Progenitor cell of endocrine pancreas (in vitro differentiated cells): ENCODE measurements around the gene RETREG1. TPM values are rescaled to one million over a fixed set of nuclear protein-coding genes. Genes with fewer than 3 reads are reported as not detected.
"Not testable (repeated sequence)": the region's sequence is repeated elsewhere in the genome, so short reads cannot be mapped to it uniquely, and the experiment has no call there.

Experiments used
- DNase-seq: peaks from one replicate; pipeline ENCODE4 v3.0.0; 2021; ENCODE audit warnings: low spot score; ENCODE audit not compliant: unreplicated experiment
- H3K27ac Mint-ChIP-seq: 2 replicates; pipeline ENCODE4 v1.8.0; 2021; ENCODE audit warnings: mild to moderate bottlenecking, moderate library complexity, mixed read lengths
- H3K27me3 Mint-ChIP-seq: 2 replicates; pipeline ENCODE4 v1.8.0; 2021; ENCODE audit warnings: mixed read lengths
- H3K36me3 Mint-ChIP-seq: 2 replicates; pipeline ENCODE4 v1.8.0; 2022; ENCODE audit warnings: mixed read lengths; ENCODE audit not compliant: insufficient read depth
- H3K4me1 Mint-ChIP-seq: 2 replicates; pipeline ENCODE4 v1.8.0; 2021; ENCODE audit warnings: low read depth, mixed read lengths
- H3K4me3 Mint-ChIP-seq: 2 replicates; pipeline ENCODE4 v1.8.0; 2021; ENCODE audit warnings: low read depth, mild to moderate bottlenecking, moderate library complexity, mixed read lengths
- H3K9me3 Mint-ChIP-seq: 2 replicates; pipeline ENCODE4 v1.8.0; 2021; ENCODE audit warnings: low read depth, mixed read lengths
- CTCF ChIP-seq: fragments of 200-600 bp; sonication (generic); IDR thresholded peaks from one replicate; pipeline ENCODE4 v1.5.0; 2021; ENCODE audit warnings: antibody characterized with exemption, mild to moderate bottlenecking; ENCODE audit not compliant: unreplicated experiment
- total RNA-seq: library from RNA; stranded (reverse); gene quantifications from 2 replicates; pipeline ENCODE4 v1.2.1, GENCODE V29; 2021

The RETREG1 gene
- total RNA-seq, 1 donor from 2014 or later = 8.0 TPM

DNA sequence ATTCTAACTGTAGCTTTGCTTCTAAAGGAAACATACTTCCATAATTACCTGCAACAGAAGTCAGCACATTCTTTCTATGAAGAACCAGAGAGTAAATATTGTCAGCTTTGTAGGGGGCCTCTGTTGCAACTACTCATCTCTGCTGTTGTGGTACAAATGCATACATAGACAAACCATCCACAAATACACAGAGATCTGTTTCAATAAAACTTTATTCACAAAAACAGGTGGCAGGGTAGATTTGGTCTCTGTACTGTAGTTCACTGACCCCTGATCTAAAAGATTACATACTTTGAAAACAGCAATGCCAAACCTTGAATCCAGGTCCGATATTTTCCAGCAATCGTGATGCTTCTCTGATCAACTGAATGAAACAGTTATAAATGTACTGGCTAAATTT, 44.9 kb upstream of the RETREG1 start:
- H3K36me3 Mint-ChIP-seq = peaks cover 11% of the 10 kb centered on the region
- H3K4me1 Mint-ChIP-seq = no peaks in the 10 kb centered on the region
- no peaks in the 10 kb centered on the region for H3K27me3 Mint-ChIP-seq
- TF ChIP-seq CTCF = no peak
- no peak overlapping the region for H3K4me3 Mint-ChIP-seq
- no peak for DNase-seq
- peaks cover 3% of the 10 kb centered on the region for H3K9me3 Mint-ChIP-seq
- H3K27ac Mint-ChIP-seq = no peak overlapping the region

GRCh38 chr5:16660982-16661381, 44.2 kb upstream of the RETREG1 start:
- no peak overlapping the region for H3K27ac Mint-ChIP-seq
- peaks cover 3% of the 10 kb centered on the region for H3K9me3 Mint-ChIP-seq
- H3K27me3 Mint-ChIP-seq = no peaks in the 10 kb centered on the region
- H3K4me1 Mint-ChIP-seq = no peaks in the 10 kb centered on the region
- no peak for DNase-seq
- H3K4me3 Mint-ChIP-seq = no peak overlapping the region
- H3K36me3 Mint-ChIP-seq = peaks cover 6% of the 10 kb centered on the region
- no peak for TF ChIP-seq CTCF

- Mint-ChIP-seq H3K4me3 (no peak overlapping the region), H3K27me3 (no peaks in the 10 kb centered on the region), H3K9me3 (peaks cover 3% of the 10 kb centered on the region), H3K4me1 (no peaks in the 10 kb centered on the region), H3K27ac (peak overlapping the region; percentile 56), H3K36me3 (peaks cover 5% of the 10 kb centered on the region)
- no peak for DNase-seq
- TF ChIP-seq CTCF = no peak
These were observed 42.7 kb upstream of the RETREG1 start for GRCh38 chr5:16659536-16659935.

DNA sequence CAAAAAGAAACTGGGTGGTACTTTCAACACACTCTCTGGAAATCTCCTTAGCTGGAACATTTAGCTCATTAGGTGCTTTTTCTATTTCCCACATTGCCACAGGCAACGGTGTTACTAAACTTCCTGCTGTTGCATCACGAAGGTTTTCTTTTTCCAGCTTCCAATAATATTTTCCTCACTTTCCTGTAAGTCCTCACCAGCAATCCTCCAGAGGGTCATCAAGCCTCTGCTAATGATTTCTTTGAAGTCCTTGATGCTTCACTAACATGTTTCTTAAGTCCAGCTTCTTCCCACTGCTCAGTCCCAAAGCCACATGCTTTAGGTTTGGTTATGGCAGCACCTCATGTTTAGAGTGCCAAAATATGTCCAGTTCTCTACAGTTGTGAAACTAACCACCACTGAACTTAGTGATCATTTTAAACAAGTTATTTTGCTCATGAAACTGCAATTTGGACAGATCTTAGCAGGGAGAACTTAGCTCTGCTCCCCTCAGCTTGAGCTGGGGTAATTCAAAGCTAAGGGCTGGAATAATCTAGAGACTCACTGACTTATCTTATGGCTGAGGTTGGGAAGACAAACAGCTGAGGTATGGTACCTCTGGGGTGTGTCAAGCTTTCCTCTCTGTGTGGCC, 39.9 kb upstream of the RETREG1 start:
- DNase-seq = no peak
- no peaks in the 10 kb centered on the region for H3K4me1 Mint-ChIP-seq
- no peak for TF ChIP-seq CTCF
- no peaks in the 10 kb centered on the region for H3K27me3 Mint-ChIP-seq
- H3K4me3 Mint-ChIP-seq = no peak overlapping the region
- peaks cover 3% of the 10 kb centered on the region for H3K9me3 Mint-ChIP-seq
- no peaks in the 10 kb centered on the region for H3K36me3 Mint-ChIP-seq
- no peak overlapping the region for H3K27ac Mint-ChIP-seq

DNA sequence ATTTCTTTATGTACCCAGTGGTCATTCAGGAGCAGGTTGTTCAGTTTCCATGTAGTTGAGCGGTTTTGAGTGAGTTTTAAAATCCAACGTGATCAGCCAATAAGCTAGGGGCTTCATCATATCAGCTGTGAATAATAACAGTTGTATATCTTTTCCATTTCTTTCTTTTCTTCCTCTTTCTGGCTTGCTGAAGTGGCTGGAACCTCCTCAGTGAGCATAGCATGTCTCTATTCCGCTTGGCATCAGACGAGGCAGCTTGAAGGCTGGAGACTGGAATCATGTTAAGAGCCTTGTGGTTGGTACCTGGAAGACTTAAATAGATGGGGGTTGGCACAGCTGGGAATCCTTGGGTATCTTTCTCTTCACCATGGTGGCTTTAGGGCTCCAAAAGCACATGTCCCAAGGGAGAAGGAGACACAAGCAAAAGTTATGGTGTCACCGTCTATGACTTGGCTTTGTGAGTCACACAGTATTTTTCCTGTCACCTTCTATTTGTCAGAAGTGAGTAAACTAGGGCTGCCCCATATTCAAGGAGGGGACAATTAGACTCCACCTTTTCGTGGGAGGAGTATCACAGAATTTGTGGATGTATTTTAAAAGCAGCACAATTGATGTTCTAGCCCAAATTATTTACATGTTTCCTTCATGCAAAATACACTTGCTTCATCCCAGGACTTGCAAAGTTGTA, 38.0 kb upstream of the RETREG1 start:
- no peak overlapping the region for H3K4me3 Mint-ChIP-seq
- TF ChIP-seq CTCF = no peak
- H3K27me3 Mint-ChIP-seq = no peaks in the 10 kb centered on the region
- H3K9me3 Mint-ChIP-seq = peaks cover 5% of the 10 kb centered on the region
- no peak for DNase-seq
- no peak overlapping the region for H3K27ac Mint-ChIP-seq
- no peaks in the 10 kb centered on the region for H3K36me3 Mint-ChIP-seq
- no peaks in the 10 kb centered on the region for H3K4me1 Mint-ChIP-seq

- not testable (repeated sequence) for H3K27me3 Mint-ChIP-seq, H3K36me3 Mint-ChIP-seq, H3K4me3 Mint-ChIP-seq, H3K27ac Mint-ChIP-seq, H3K4me1 Mint-ChIP-seq, DNase-seq
- H3K9me3 Mint-ChIP-seq = peaks cover 15% of the 10 kb centered on the region
These were observed 31.9 kb upstream of the RETREG1 start for GRCh38 chr5:16648739-16649138.
